GM19324 (cell line): ENCODE data around the gene ELP2.
"Not testable (repeated sequence)": the region's sequence is repeated elsewhere in the genome, so short reads cannot be mapped to it uniquely, and the experiment has no call there.

Experiments used
- ATAC-seq: cut with Tn5 transposase; IDR thresholded peaks from one replicate; pipeline ENCODE4 v1.9.1; 2021; ENCODE audit warnings: mild to moderate bottlenecking, moderate library complexity; ENCODE audit not compliant: unreplicated experiment, low FRiP score

ELP2 gene

GRCh38 chr18:36187193-36187825 is 57.6 kb downstream of the ELP2 start, which contains the start of gene MOCOS:
Gene MOCOS, plus strand, starts transcription at chr18:36187497. Its CDS starts 43 bp downstream, at chr18:36187540.
- ATAC-seq = peak; percentile 92

DNA sequence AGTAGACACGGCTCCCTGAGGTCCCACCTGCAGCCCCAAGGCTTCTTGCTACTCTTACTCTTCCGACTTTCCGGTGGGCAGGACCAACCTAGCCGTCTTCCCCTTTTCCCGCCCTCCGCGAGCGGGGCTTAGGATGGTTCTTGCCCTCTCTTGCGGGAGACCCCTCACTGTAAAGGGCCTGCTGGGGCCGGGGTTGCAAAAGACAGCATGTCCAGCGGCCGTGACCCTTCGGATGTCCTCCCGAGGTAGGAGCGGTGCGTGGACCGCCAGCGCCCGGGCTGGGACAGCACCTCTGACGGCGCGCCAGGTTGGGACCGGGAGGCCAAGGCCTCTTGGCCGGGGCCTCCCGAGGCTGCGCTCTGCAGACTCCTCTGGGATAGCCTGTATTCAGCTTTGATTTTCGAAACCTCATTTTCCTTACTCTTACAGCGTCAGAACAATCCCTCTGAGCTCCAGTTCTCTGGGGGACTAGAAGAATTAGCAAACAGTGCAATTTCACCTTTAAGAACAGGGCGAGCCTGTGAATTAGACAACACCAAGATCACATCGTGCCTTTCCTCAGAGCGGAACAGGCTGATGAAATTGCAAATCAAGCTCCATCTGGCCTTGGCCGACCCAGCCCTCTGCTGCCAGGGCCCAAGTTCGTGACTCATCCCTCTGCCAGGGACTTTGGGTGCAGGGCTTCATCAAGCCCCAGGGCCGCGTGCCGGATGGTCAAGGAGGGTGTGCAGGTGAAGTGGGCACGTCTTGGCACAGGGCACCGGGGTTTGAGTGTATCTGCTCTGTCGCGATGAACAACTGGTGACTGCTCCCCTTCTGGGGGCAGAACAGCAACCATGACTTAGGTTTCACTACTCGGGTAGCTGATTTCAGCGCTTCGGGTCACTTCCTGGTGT is 58.4 kb downstream of the ELP2 start:
- ATAC-seq = no peak

DNA sequence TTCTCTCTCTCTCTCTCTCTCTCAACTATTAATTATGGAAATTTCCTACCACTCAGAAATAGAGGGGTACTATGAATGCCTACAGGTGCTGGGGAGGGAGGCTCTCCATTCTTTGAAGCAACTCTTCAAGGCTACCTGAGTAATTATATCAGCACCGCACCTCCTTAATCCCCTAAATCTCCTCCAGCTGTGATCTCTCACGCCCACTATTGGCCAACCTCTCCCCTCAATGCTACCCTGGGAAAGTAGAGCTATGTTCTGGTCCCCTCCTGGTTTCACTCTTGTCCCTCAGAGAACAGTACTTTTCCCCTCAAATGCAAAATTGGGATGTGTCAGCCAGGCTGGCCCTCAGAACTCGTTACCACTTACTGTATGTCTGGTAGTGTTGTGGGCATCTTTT is 59.2 kb downstream of the ELP2 start:
- no peak for ATAC-seq

DNA sequence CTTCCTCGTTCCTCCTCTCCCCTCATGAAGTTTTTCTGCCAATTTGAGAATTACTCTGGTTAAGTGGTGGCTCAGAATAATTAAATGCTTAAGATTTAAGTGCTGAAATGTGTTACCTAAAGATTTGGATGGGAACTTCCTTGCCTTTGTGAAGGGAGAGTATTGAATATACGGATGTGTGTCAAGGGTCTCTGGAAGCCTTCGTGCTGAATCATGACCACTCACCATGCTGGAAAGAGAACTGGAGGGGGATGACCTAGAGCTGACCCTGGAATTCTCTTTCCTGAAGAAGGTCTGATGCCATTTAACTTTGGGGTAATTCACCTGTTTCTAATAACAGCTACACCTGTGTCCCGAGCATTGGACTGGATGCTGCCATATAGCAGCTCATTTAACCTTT is 59.8 kb downstream of the ELP2 start:
- ATAC-seq = no peak

GRCh38 chr18:36191286-36191685 is 61.6 kb downstream of the ELP2 start:
- ATAC-seq = no peak

DNA sequence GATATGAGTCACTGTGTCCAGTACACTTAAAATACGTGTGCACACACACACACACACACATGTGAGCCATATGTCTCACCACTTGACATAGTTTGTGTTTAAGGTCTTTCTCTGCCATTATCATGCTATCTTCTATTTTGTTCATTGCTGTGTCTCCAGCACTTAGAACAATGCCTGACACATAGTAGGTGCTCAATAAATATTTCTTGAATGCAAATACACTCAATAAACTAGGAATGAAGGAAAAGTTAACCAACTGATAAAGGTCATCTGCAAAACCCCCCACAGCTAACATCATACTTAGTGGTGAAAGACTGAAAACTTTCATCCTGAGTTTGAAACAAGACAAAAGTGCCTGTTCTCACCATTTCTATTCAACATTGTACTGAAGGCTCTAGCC is 62.0 kb downstream of the ELP2 start:
- no peak for ATAC-seq

DNA sequence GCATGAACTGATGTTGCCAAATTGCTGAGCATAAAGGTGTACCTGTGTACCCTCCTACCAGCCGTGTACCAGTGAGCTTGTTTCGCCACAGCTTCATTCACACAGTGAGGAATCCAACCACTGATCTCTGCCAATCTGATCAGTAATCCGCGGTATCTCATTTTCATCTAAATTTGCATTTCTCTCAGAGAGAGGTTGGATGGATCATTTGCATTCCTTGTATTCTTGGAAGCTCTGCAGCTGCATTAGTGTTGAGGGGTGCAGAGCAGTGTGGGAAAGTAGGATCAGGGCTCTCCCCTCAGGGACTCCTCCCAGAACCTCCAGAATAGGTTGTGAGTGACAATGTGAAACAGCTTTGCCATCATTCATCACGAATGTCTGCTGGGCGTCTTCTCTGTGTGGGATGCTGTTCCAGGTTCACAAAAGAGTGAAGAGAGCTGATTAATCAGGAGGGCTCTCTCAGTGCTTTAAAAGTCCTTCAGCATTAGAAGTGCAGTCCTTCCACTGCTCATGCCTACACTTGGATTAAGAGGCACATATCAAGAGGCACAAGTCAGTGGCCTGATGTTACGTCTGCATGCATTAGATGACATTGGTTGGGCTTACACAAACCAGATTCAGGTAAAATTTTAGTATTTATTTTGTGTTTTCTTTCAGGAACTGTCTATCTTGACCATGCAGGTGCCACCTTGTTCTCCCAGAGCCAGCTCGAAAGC is 65.1 kb downstream of the ELP2 start:
- ATAC-seq = no peak

DNA sequence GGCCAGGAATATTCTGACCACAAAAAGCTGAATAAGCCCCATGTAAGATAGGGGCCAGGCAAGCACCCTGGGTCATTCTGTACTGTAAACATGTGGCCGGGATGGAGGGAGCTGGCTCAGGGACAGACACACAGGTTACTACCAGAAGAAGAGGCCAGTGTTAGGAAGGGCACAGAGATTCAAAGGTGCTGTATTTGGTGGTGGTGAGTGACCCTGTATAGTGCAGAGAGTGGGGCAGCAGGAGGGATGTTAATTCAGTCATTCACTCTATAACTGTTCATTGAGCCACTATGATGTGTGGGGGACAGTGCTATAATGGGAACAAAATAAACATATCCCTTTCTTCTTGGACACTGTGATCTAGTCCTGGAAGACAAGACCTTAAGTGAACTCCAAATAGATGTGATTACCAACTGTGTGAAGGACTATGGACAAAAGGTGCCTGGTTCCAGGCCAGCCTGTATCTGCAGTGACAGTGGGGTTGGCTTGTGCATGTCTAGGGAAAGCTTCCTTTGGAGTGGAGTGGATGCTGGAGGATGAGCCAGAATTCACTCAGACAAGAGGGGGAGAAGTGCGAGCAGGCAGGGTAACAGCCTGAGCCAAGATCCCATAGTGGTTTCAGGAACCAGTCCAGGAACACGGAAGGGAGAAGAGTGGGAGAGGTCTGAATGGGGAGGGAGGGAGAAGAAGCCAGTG is 65.9 kb downstream of the ELP2 start:
- ATAC-seq = no peak

- no peak for ATAC-seq
Measured at GRCh38 chr18:36196238-36196995, 66.7 kb downstream of the ELP2 start.

DNA sequence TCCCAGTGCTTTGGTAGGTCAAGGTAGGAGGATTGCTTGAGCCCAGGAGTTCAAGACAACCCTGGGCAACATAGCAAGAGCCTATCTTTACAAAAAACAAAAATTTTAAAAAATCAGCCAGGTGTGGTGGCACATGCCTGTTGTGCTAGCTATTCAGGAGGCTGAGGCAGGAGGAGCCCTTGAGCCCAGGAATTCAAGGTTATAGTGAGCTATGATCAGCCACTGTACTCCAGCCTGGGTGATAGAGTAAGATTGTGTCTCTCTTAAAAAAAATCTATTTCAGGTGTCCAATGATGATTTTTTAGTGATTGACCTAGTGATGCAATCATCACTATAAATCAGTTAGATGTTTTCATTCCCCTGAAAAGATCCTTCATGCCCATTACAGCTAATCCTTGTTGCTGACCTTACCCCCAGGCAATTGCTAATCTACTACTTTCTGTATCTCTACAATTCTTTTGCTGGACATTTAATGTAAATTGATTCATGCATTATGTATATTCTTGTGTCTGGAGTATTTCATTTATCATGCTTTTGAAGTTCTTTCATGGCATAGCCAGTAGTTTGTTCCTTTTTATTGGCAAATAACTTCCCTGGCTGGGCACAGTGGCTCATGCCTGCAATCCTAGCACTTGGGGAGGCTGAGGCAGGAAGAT is 67.9 kb downstream of the ELP2 start:
- no peak for ATAC-seq

- ATAC-seq = no peak
Measured at GRCh38 chr18:36199691-36200295, 70.1 kb downstream of the ELP2 start.

GRCh38 chr18:36200354-36200771 is 70.7 kb downstream of the ELP2 start:
- ATAC-seq = no peak

DNA sequence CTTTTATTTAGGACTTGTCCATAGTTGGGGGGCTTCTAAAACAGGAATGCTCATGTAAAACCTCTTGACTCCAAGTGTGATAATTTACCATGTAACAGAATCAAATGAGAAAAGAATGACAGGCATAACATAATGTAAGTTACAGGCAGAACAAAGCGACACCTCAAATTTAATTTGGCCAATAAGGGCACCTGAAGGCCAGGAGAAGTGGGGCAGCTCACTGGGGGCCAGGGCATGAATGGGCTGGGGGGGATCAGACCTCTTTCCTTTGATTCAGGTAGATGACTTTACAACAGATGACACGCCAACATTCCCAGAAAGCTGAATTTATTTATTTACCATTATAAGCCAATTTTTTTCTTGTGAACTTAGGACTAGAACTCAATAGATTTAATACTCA is 72.1 kb downstream of the ELP2 start:
- no peak for ATAC-seq

DNA sequence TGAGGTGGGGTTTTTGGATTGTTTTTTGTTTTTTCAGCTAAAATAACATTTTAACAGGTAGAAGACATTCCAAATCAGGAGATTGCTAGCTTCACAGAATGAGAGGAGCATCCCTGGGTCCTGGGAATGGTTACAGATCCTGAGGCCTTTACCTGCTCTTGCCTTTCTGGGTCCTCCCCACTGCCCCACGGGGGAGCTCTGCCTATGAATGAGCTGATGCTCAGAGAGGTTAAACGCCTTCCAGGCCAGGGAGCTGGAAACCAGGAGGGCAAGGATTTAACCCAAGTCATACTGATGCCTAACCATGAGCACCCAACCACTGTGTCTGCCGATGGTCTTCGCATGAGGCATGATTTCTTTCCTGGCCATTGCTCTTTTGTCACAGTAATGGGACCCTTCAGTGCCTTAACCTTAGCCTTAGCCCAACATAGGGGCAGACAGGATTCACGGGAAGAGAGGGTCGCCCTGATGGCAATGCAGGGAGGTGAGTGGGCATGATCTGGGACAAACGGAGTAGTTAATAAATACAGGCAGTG is 73.7 kb downstream of the ELP2 start:
- ATAC-seq = no peak

- no peak for ATAC-seq
Measured at GRCh38 chr18:36205166-36205565, 75.5 kb downstream of the ELP2 start.

- ATAC-seq = no peak
Measured at GRCh38 chr18:36207303-36207702, 77.6 kb downstream of the ELP2 start.

DNA sequence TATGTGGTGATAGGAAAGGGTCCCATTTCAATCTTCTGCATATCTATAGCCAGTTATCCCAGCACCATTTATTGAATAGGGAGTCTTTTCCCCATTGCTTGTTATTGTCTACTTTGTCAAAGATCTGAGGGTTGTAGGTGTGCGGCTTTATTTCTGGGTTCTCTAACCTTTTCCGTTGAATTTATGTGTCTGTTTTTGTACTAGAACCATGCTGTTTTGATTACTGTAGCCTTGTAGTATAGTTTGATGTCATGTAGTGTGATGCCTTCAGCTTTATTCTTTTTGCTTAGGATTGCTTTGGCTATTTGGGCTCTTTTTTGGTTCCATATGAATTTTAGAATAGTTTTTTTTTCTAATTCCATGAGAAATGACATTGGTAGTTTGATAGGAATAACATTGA is 78.3 kb downstream of the ELP2 start:
- not testable (repeated sequence) for ATAC-seq

DNA sequence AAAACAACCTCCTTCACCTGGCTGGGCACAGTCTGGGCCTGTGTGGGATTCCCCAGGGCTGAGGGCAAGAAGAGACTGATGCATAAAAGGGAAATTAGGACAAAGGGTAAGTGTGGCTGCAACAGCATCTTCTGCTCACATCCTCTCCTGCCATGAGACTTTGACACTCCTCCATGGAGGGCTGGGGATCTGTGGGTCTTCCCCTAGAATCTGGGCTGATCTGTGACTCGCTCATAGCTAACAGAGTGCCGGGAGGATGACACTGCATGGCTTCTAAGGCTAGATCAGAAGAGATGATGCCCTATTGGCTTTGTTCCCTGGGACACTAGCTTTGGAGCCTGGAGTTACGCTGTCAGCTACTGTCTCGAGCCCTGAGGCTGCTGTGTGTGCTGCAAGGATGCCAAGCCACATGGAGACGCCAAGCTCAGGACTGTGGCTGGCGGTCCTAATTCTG is 81.9 kb downstream of the ELP2 start:
- ATAC-seq = no peak
